Sigmoid colon (tissue), 7 donors: ENCODE measurements around the gene PLPP6. TPM values are rescaled to one million over a fixed set of nuclear protein-coding genes. Genes with fewer than 3 reads are reported as not detected.

Experiments used
- DNase-seq: peaks from one replicate; pipeline ENCODE4 v3.0.0-alpha.2; 2019
- H3K27ac ChIP-seq, 4 donors: fragments of 200-600 bp; sonication (generic); one replicate each; pipeline ENCODE4 v1.5.1; 2016 to 2019; ENCODE audit warnings: mild to moderate bottlenecking in 1 of 4
- H3K27me3 ChIP-seq, 3 donors: fragments of 200-600 bp; sonication (generic); one replicate each; pipeline ENCODE4 v1.5.1; 2019; ENCODE audit warnings: mild to moderate bottlenecking in 1 of 3
- H3K36me3 ChIP-seq, 4 donors: fragments of 200-600 bp; sonication (generic); one replicate each; pipeline ENCODE4 v1.5.1; 2016 to 2019
- H3K4me1 ChIP-seq, 4 donors: fragments of 200-600 bp; sonication (generic); one replicate each; pipeline ENCODE4 v1.5.1; 2017 to 2019
- H3K4me3 ChIP-seq, 4 donors: fragments of 200-600 bp; sonication (generic); one replicate each; pipeline ENCODE4 v1.5.1; 2017 to 2019; ENCODE audit warnings: mild to moderate bottlenecking in 2 of 4, moderate library complexity in 1 of 4
- H3K9me3 ChIP-seq, 4 donors: fragments of 200-600 bp in 3 of 4; sonication (generic) in 3 of 4; one replicate each; pipeline versions ENCODE4 v1.5.1 to v1.6.1; 2013 to 2019
- EP300 ChIP-seq, 4 donors: sonication (generic); formaldehyde crosslinking; IDR thresholded peaks; one replicate each; pipeline ENCODE4 v1.6.1; 2017; ENCODE audit warnings: antibody characterized with exemption in 4 of 4
- POLR2A ChIP-seq, 2 donors: fragments of 450-650 bp; IDR thresholded peaks; one replicate each; pipeline ENCODE4 v1.6.1; 2016; ENCODE audit warnings: antibody characterized with exemption in 2 of 2, mild to moderate bottlenecking in 2 of 2, moderate library complexity in 2 of 2
- POLR2AphosphoS5 ChIP-seq, 4 donors: sonication (generic); formaldehyde crosslinking; IDR thresholded peaks; one replicate each; pipeline ENCODE4 v1.6.1; 2017; ENCODE audit warnings: antibody characterized with exemption in 4 of 4
- WGBS, 2 donors: extraction: QIAGEN DNeasy Blood & Tissue Kit; methylation state at CpG; one replicate each; pipeline ENCODE4 v1.1.7; 2013; 5-methylcytosine and 5-hydroxymethylcytosine counted together
- intact Hi-C: fragments of 100-400 bp; cut with DNase I; formaldehyde crosslinking; loops from one replicate; pipeline ENCODE4 v1.15.1; 2023
- polyA plus RNA-seq, 3 donors: library from polyadenylated mRNA; stranded (reverse); fragments of 200-250 nt; gene quantifications; one replicate each; pipeline ENCODE4 v1.2.3, GENCODE V29; 2013
- total RNA-seq, 4 donors: library from RNA; depleted of rRNA; stranded (reverse); fragments of >200 nt; gene quantifications; one replicate each; pipeline ENCODE4 v1.1.0, GENCODE V29; 2016
- TF ChIP-seq, protein P1 (sequence below), 4 experiments: fragments of 450-650 bp in 3 of 4; fragments of 200-600 bp in 1 of 4; IDR thresholded peaks; one replicate each; pipeline ENCODE4 v1.5.1; 2016 to 2019; ENCODE audit warnings: antibody characterized with exemption in 4 of 4, mild to moderate bottlenecking in 3 of 4, moderate library complexity in 2 of 4
- donor health status: healthy with polysubstance abuse.
- donor health status: Bipolar disorder and iron deficiency.
- donor health status: healthy.

PLPP6 gene
- total and polyA plus RNA-seq, 7 donors, result 3.0 to 10.7 (median 3.7) TPM

DNA sequence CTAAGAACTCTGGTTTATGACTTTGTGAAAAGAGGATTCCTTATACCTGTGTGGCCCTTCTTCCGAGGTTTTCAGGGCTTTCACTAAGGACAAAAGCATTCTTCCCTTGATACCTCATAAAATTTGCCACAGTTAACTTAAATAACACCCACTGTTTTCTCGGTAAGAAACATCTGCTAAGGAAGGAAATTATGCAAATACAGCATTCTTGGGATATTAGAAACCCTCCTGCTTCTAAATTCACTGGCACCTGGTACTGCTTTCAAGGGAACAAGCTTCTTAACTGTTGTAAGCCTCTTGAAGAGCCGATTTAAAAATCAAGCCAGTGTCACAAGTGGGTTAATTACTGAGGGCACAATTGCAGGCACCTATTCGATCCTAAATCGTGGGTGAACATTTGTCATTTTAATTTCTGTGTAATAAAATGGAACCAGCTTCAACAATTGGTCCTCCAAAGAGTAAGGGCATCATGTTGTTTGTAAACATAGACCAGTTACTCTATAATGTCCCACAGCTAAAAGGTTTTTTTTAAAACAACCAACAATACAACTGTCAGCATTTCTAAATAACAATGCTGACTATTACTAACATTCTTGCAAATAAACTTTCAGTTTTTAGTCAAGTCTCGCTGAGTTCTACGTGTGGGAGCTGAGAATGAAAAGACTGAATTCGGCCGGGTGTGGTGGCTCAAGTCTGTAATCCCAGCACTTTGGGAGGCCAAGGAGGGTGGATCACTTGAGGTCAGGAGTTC lies 52.3 kb downstream of the PLPP6 start:
- no peaks in the 10 kb centered on the region for H3K27me3 ChIP-seq
- no peak for DNase-seq
- intact Hi-C loops, result no loop called here
- H3K9me3 ChIP-seq, result no peaks in the 10 kb centered on the region
- no peak overlapping the region for H3K27ac ChIP-seq
- no peak for TF ChIP-seq POLR2A (IDR thresholded peaks at IDR 0.05)
- TF ChIP-seq, protein P1, sequence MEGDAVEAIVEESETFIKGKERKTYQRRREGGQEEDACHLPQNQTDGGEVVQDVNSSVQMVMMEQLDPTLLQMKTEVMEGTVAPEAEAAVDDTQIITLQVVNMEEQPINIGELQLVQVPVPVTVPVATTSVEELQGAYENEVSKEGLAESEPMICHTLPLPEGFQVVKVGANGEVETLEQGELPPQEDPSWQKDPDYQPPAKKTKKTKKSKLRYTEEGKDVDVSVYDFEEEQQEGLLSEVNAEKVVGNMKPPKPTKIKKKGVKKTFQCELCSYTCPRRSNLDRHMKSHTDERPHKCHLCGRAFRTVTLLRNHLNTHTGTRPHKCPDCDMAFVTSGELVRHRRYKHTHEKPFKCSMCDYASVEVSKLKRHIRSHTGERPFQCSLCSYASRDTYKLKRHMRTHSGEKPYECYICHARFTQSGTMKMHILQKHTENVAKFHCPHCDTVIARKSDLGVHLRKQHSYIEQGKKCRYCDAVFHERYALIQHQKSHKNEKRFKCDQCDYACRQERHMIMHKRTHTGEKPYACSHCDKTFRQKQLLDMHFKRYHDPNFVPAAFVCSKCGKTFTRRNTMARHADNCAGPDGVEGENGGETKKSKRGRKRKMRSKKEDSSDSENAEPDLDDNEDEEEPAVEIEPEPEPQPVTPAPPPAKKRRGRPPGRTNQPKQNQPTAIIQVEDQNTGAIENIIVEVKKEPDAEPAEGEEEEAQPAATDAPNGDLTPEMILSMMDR (IDR thresholded peaks at IDR 0.05), result no peak
- TF ChIP-seq EP300 (IDR thresholded peaks at IDR 0.05), result no peak
- TF ChIP-seq POLR2AphosphoS5 (IDR thresholded peaks at IDR 0.05), result no peak
- peaks cover 23 to 87% (median 47%) of the 10 kb centered on the region in 4 donors for H3K36me3 ChIP-seq
- 85 to 91% methylated on average over 9 of the region's 9 CpGs for WGBS, 2 donors
- H3K4me1 ChIP-seq, result no peaks in the 10 kb centered on the region
- no peak overlapping the region for H3K4me3 ChIP-seq

Other genes starting within 250 kb of the PLPP6 start
- gene SLC1A1, start 171.8 kb upstream of the PLPP6 start, total RNA-seq, result 1 to 10 TPM; 3.3 to 7.5 (median 5.3) TPM
- 1 to 10 TPM; 4.4 to 5.4 (median 5.2) TPM for gene SLC1A1, start 171.8 kb upstream of the PLPP6 start, polyA plus RNA-seq
- gene SPATA6L, start 4.2 kb downstream of the PLPP6 start, total RNA-seq, result 1 to 10 TPM; 1.4 to 3.3 (median 2.2) TPM
- gene SPATA6L, start 4.2 kb downstream of the PLPP6 start, polyA plus RNA-seq, result 1 to 10 TPM; 1.4 to 2.4 (median 2.0) TPM
- gene CDC37L1, start 17.3 kb downstream of the PLPP6 start, total RNA-seq, result 10 to 100 TPM; 30.7 to 40.6 (median 33.3) TPM
- gene CDC37L1, start 17.3 kb downstream of the PLPP6 start, polyA plus RNA-seq, result 10 to 100 TPM in 1 of 3 donors, 1 to 10 TPM in 2; 8.4 to 11.6 (median 9.9) TPM
- gene AK3, start 78.9 kb downstream of the PLPP6 start, total RNA-seq, result 100 to 1,000 TPM in 3 of 4 donors, 10 to 100 TPM in 1; 94.1 to 122 (median 105) TPM
- gene AK3, start 78.9 kb downstream of the PLPP6 start, polyA plus RNA-seq, result 100 to 1,000 TPM in 1 of 3 donors, 10 to 100 TPM in 2; 36.8 to 116 (median 65.5) TPM
- 10 to 100 TPM; 19.7 to 24.1 (median 21.9) TPM for gene RCL1, start 130.7 kb downstream of the PLPP6 start, total RNA-seq
- 10 to 100 TPM in 1 of 3 donors, 1 to 10 TPM in 2; 5.1 to 14.5 (median 8.4) TPM for gene RCL1, start 130.7 kb downstream of the PLPP6 start, polyA plus RNA-seq